H1 (cell line): ENCODE data around the gene MGAT5. TPM values are rescaled to one million over a fixed set of nuclear protein-coding genes. Genes with fewer than 3 reads are reported as not detected.

Source experiments
- CTCF ChIA-PET: fragments of 300-600 bp; sonication (Branson Sonifier 250); formaldehyde crosslinking; loops from one replicate; lab custom pipeline; 2021; ENCODE audit not compliant: partially characterized antibody; lab: Charles Lee
- POLR2A ChIA-PET: fragments of 300-600 bp; sonication (Branson Sonifier 250); formaldehyde crosslinking; loops from one replicate; lab custom pipeline; 2021; ENCODE audit warnings: inconsistent platforms; ENCODE audit not compliant: partially characterized antibody; lab: Charles Lee
- DNase-seq, 2 experiments: peaks; one replicate each; pipeline versions ENCODE4 v3.0.0 to v3.0.0-alpha.2; 2010 to 2022; ENCODE audit warnings: low spot score in 2 of 2, low read depth in 1 of 2, mixed read lengths in 1 of 2
- FAIRE-seq: peaks from 2 replicates; lab custom pipeline; 2011; peaks lifted over from hg19 to GRCh38; lab: Jason Lieb, UNC
- H2AFZ ChIP-seq: 2 replicates; pipeline ENCODE4 v1.8.1; 2012; ENCODE audit warnings: low read length, inconsistent platforms
- H2AK5ac ChIP-seq: 2 replicates; pipeline ENCODE4 v1.6.1; 2013; ENCODE audit warnings: low read depth, low read length
- H2BK120ac ChIP-seq: replicated peaks from 2 replicates; pipeline ENCODE3; 2013; ENCODE audit warnings: low read depth, low read length, inconsistent platforms
- H2BK12ac ChIP-seq: 2 replicates; pipeline ENCODE4 v1.6.1; 2013; ENCODE audit warnings: low read depth, low read length
- H2BK15ac ChIP-seq: 2 replicates; pipeline ENCODE4 v1.6.1; 2013; ENCODE audit warnings: low read length
- H2BK20ac ChIP-seq: 2 replicates; pipeline ENCODE4 v1.6.1; 2013; ENCODE audit warnings: low read length
- H2BK5ac ChIP-seq: 2 replicates; pipeline ENCODE4 v1.6.1; 2013; ENCODE audit warnings: low read depth, low read length
- H3K14ac ChIP-seq: 2 replicates; pipeline ENCODE4 v1.6.1; 2013; ENCODE audit warnings: inconsistent platforms; ENCODE audit not compliant: insufficient read length
- H3K18ac ChIP-seq: 2 replicates; pipeline ENCODE4 v1.6.1; 2013; ENCODE audit warnings: low read length; ENCODE audit errors: extremely low read depth
- H3K23ac ChIP-seq: 2 replicates; pipeline ENCODE4 v1.6.1; 2013; ENCODE audit warnings: inconsistent platforms; ENCODE audit not compliant: insufficient read length
- H3K23me2 ChIP-seq: 2 replicates; pipeline ENCODE4 v1.6.1; 2013; ENCODE audit warnings: low read depth, low read length
- H3K27ac ChIP-seq: 2 replicates; pipeline ENCODE4 v1.6.1; 2011; ENCODE audit warnings: low read depth, low read length, inconsistent platforms
- H3K27me3 ChIP-seq, 4 experiments: replicated peaks in 1 of 4; 1 replicate in 1 of 4; 2 replicates in 3 of 4; pipeline versions ENCODE4 v1.6.1 to v1.8.1; 2011 to 2013; ENCODE audit warnings: low read length in 3 of 4, mild to moderate bottlenecking in 3 of 4, inconsistent platforms in 2 of 4, mixed read lengths in 2 of 4, moderate library complexity in 1 of 4; ENCODE audit not compliant: control insufficient read depth in 3 of 4, insufficient read depth in 3 of 4; ENCODE audit errors: extremely low read depth in 1 of 4
- H3K36me3 ChIP-seq, 4 experiments: 2 replicates each; pipeline versions ENCODE4 v1.6.1 to v1.8.1; 2011 to 2013; ENCODE audit warnings: mild to moderate bottlenecking in 4 of 4, low read length in 3 of 4, moderate library complexity in 2 of 4, control low read depth in 1 of 4, inconsistent platforms in 1 of 4; ENCODE audit not compliant: insufficient read depth in 4 of 4, control insufficient read depth in 2 of 4
- H3K4ac ChIP-seq: replicated peaks from 2 replicates; pipeline ENCODE3; 2013; ENCODE audit warnings: low read length, low read depth, mixed read lengths, inconsistent platforms; ENCODE audit not compliant: insufficient read length
- H3K4me1 ChIP-seq, 4 experiments: replicated peaks in 1 of 4; 1 replicate in 1 of 4; 2 replicates in 3 of 4; pipeline versions ENCODE4 v1.6.1 to v1.8.1; 2011 to 2013; ENCODE audit warnings: low read length in 3 of 4, inconsistent platforms in 2 of 4, mixed read lengths in 1 of 4; ENCODE audit not compliant: insufficient read depth in 4 of 4, control insufficient read depth in 3 of 4
- H3K4me2 ChIP-seq, 2 experiments: 2 replicates each; pipeline versions ENCODE4 v1.6.1 to v1.8.1; 2011 to 2013; ENCODE audit warnings: low read depth in 2 of 2, low read length in 2 of 2, control low read depth in 1 of 2, inconsistent platforms in 1 of 2, mild to moderate bottlenecking in 1 of 2; ENCODE audit not compliant: insufficient read depth in 1 of 2
- H3K4me3 ChIP-seq, 4 experiments: fragments of 200-600, 300-600 bp in 1 of 4; sonication (generic), shearing (Covaris generic), sonication (Bioruptor Twin) in 1 of 4; 2 replicates each; pipeline versions ENCODE4 v1.5.1 to v1.8.1; 2011 to 2016; ENCODE audit warnings: low read length in 4 of 4, low read depth in 3 of 4, control low read depth in 2 of 4, inconsistent platforms in 2 of 4, mild to moderate bottlenecking in 2 of 4, mixed read lengths in 1 of 4, moderate library complexity in 1 of 4; ENCODE audit not compliant: insufficient read depth in 2 of 4; ENCODE audit errors: extremely low read depth in 1 of 4
- H3K56ac ChIP-seq: replicated peaks from 2 replicates; pipeline ENCODE3; 2013; ENCODE audit warnings: low read depth, mild to moderate bottlenecking, mixed read lengths, low read length, inconsistent platforms; ENCODE audit not compliant: insufficient read length
- H3K79me1 ChIP-seq: 2 replicates; pipeline ENCODE4 v1.6.1; 2013; ENCODE audit warnings: low read depth, low read length, control low read depth
- H3K79me2 ChIP-seq, 2 experiments: 2 replicates each; pipeline versions ENCODE4 v1.6.1 to v1.8.1; 2012 to 2013; ENCODE audit warnings: low read length in 2 of 2, mild to moderate bottlenecking in 2 of 2, inconsistent platforms in 1 of 2; ENCODE audit not compliant: insufficient read depth in 2 of 2, control insufficient read depth in 1 of 2
- H3K9ac ChIP-seq, 4 experiments: replicated peaks in 1 of 4; 1 replicate in 1 of 4; 2 replicates in 3 of 4; pipeline versions ENCODE4 v1.6.1 to v1.8.1; 2011 to 2013; ENCODE audit warnings: low read depth in 3 of 4, low read length in 3 of 4, control low read depth in 2 of 4, mild to moderate bottlenecking in 2 of 4, moderate library complexity in 2 of 4, inconsistent platforms in 1 of 4; ENCODE audit errors: extremely low read depth in 1 of 4
- H3K9me3 ChIP-seq, 2 experiments: 2 replicates each; pipeline versions ENCODE4 v1.6.1 to v1.8.1; 2012 to 2013; ENCODE audit warnings: mild to moderate bottlenecking in 2 of 2, moderate library complexity in 2 of 2, control low read depth in 1 of 2, inconsistent platforms in 1 of 2, low read depth in 1 of 2, low read length in 1 of 2, mixed read lengths in 1 of 2; ENCODE audit not compliant: insufficient read depth in 2 of 2
- H4K20me1 ChIP-seq, 2 experiments: replicated peaks in 1 of 2; 2 replicates each; pipeline versions ENCODE3 to v1.8.1; 2011 to 2013; ENCODE audit warnings: inconsistent platforms in 2 of 2, low read length in 2 of 2, mild to moderate bottlenecking in 1 of 2; ENCODE audit not compliant: insufficient read depth in 2 of 2, control insufficient read depth in 1 of 2
- H4K5ac ChIP-seq: 2 replicates; pipeline ENCODE4 v1.6.1; 2013; ENCODE audit warnings: low read length, low read depth, mixed read lengths, inconsistent platforms; ENCODE audit not compliant: insufficient read length
- H4K8ac ChIP-seq: 2 replicates; pipeline ENCODE4 v1.8.0; 2013; ENCODE audit warnings: mild to moderate bottlenecking, moderate library complexity, low read length, inconsistent platforms; ENCODE audit not compliant: insufficient read depth; ENCODE audit errors: extremely low read depth
- H4K91ac ChIP-seq: replicated peaks from 2 replicates; pipeline ENCODE3; 2013; ENCODE audit warnings: low read length, mixed read lengths, inconsistent platforms; ENCODE audit not compliant: insufficient read length
- RNF2 ChIP-seq: fragments of 200-900, 300-1000 bp; sonication (generic); IDR thresholded peaks from 2 replicates; pipeline ENCODE4 v1.7.1; 2016; ENCODE audit warnings: borderline replicate concordance, low read depth, mild to moderate bottlenecking, antibody characterized with exemption, low read length; ENCODE audit not compliant: poor library complexity, severe bottlenecking; ENCODE audit errors: missing control alignments
- SRF ChIP-seq: IDR thresholded peaks from 2 replicates; pipeline ENCODE4 v1.6.1; 2011; ENCODE audit warnings: mild to moderate bottlenecking, low read depth, low read length, moderate library complexity
- WGBS, 2 experiments: shearing (Covaris generic) in 1 of 2; methylation state at CpG; one replicate each; pipeline versions ENCODE4 v1.1.6 to v1.1.7; 2013 to 2015; ENCODE audit warnings: low lambda C conversion rate in 2 of 2, mixed read lengths in 2 of 2, inconsistent platforms in 1 of 2, low coverage in 1 of 2, missing lambda C conversion rate in 1 of 2; ENCODE audit not compliant: insufficient replicate concordance in 2 of 2, insufficient coverage in 1 of 2, insufficient read length in 1 of 2; ENCODE audit errors: extremely low coverage in 1 of 2, missing lambda C conversion rate in 1 of 2; 5-methylcytosine and 5-hydroxymethylcytosine counted together
- polyA plus RNA-seq, 7 experiments: library from polyadenylated mRNA; depleted of rRNA in 3 of 7; stranded (reverse) in 5 of 7; unstranded in 2 of 7; fragments of >200 nt in 5 of 7; fragments of 200-250 nt in 2 of 7; gene quantifications; 1 replicate in 5 of 7; 2 replicates in 1 of 7; 4 replicates in 1 of 7; pipeline versions ENCODE4 v1.2.1 to v1.2.3, GENCODE V29; 2011 to 2013; ENCODE audit warnings: missing spikeins in 2 of 7, mixed read lengths in 2 of 7
- total RNA-seq: library from RNA; stranded (reverse); fragmentation: NEBNext Ultra II Directional; extraction: Animal tissue kit (Norgen Biotek cat#: 25700); gene quantifications from 2 replicates; pipeline ENCODE4 v1.2.1, GENCODE V29; 2021

Gene MGAT5
- total and polyA plus RNA-seq, 2 of the 8 experiments (the other 6 are each of a cell fraction or from before 2014, with no cell fraction given), result 11.2 to 49.2 TPM

DNA sequence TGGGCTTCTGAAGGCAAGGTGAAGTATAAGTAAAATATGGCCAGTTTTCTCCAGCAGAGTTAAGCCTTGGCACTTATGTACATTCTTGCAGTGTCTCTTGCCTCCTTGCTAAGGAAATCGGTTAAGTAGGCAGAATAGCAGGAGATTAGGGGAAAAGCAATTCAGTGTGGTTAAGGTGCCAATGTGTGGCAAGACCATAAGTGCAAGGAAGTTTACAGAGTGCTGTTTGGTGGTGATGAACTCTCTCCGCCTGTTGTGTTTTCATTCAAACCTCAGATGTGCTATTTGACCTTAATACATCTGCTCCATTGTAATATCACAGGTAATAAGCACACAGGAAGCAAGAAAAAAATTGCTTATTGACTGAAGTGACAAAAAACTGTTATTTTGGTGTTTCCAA lies 156.1 kb downstream of the MGAT5 start:
- Histone ChIP-seq H3K9ac (no peak overlapping the region), H3K27ac (no peak overlapping the region), H3K18ac (no peak overlapping the region), H2BK15ac (no peak overlapping the region), H3K4me3 (no peak overlapping the region), H2BK120ac (no peak overlapping the region), H2AFZ (no peak overlapping the region), H3K4me1 (peaks cover 0 to 5% (median 0%) of the 10 kb centered on the region in 4 experiments; a peak in 1 of 7 replicates), H3K56ac (no peak overlapping the region), H2BK20ac (no peak overlapping the region), H3K36me3 (peaks cover 0 to 5% (median 0%) of the 10 kb centered on the region in 4 experiments; a peak in 1 of 8 replicates), H3K27me3 (no peaks in the 10 kb centered on the region), H3K79me2 (no peaks in the 10 kb centered on the region), H2BK12ac (no peak overlapping the region), H3K14ac (no peak overlapping the region), H4K5ac (no peak overlapping the region), H3K9me3 (no peaks in the 10 kb centered on the region), H3K23me2 (no peaks in the 10 kb centered on the region), H3K79me1 (no peaks in the 10 kb centered on the region), H4K8ac (no peak overlapping the region), H4K91ac (no peak overlapping the region), H2BK5ac (no peak overlapping the region), H3K23ac (no peak overlapping the region), H4K20me1 (peaks cover 0 to 2% of the 10 kb centered on the region in 2 experiments), H3K4ac (no peak overlapping the region), H3K4me2 (no peak overlapping the region), H2AK5ac (no peak overlapping the region)
- FAIRE-seq (no peak), DNase-seq (no peak)
- POLR2A ChIA-PET, result no interaction called here
- WGBS, 2 experiments, result 82% methylated on average over 2 of the region's 2 CpGs; no CpG with 5 or more reads in 1 of the 2 experiments
- CTCF ChIA-PET, result interaction anchor here (0.7 to 6.2 kb wide), 7 partner anchors 11 to 523 kb away, joined by 3 to 79 read pairs (median 15); no protein-coding TSS in a partner anchor
- TF ChIP-seq SRF (no peak), RNF2 (no peak)
